Smooth muscle cell (in vitro differentiated cells): ENCODE data around the gene RIIAD1. TPM values are rescaled to one million over a fixed set of nuclear protein-coding genes. Genes with fewer than 3 reads are reported as not detected.

Source experiments
- DNase-seq: peaks from one replicate; lab custom pipeline; 2025; ENCODE audit not compliant: unreplicated experiment; lab: John Stamatoyannopoulos, UW
- H2AFZ ChIP-seq: fragments of 200-600 bp; sonication (generic); 2 replicates; pipeline ENCODE4 v1.6.0; 2016; ENCODE audit warnings: antibody characterized with exemption, low read depth, mild to moderate bottlenecking
- H3F3A ChIP-seq: fragments of 200-600 bp; sonication (generic); 2 replicates; pipeline ENCODE4 v1.6.0; 2017; ENCODE audit warnings: antibody characterized with exemption, low read depth
- H3K27ac ChIP-seq: fragments of 200-600 bp; sonication (generic); 2 replicates; pipeline ENCODE4 v1.5.1; 2016; ENCODE audit warnings: low read depth, mild to moderate bottlenecking
- H3K27me3 ChIP-seq: fragments of 200-600 bp; sonication (generic); 2 replicates; pipeline ENCODE4 v1.6.1; 2016; ENCODE audit warnings: low read depth, mild to moderate bottlenecking
- H3K36me3 ChIP-seq: fragments of 200-600 bp; sonication (generic); 2 replicates; pipeline ENCODE4 v1.5.1; 2016; ENCODE audit warnings: low read depth
- H3K4me1 ChIP-seq: fragments of 200-600 bp; sonication (generic); 2 replicates; pipeline ENCODE4 v1.5.1; 2016; ENCODE audit warnings: low read depth
- H3K4me2 ChIP-seq: fragments of 200-600 bp; sonication (generic); 2 replicates; pipeline ENCODE4 v1.6.0; 2016; ENCODE audit warnings: mild to moderate bottlenecking
- H3K4me3 ChIP-seq: fragments of 200-600 bp; sonication (generic); 2 replicates; pipeline ENCODE4 v1.5.1; 2016; ENCODE audit warnings: mild to moderate bottlenecking
- H3K79me2 ChIP-seq: fragments of 200-600 bp; sonication (generic); 2 replicates; pipeline ENCODE4 v1.6.0; 2016; ENCODE audit warnings: low read depth, mild to moderate bottlenecking
- H3K9ac ChIP-seq: fragments of 200-600 bp; sonication (generic); 2 replicates; pipeline ENCODE4 v1.6.0; 2016; ENCODE audit warnings: low read depth
- H3K9me3 ChIP-seq: fragments of 200-600 bp; sonication (generic); replicated peaks from 2 replicates; pipeline ENCODE4 v1.5.1; 2016; ENCODE audit warnings: low read depth
- H4K20me1 ChIP-seq: fragments of 200-600 bp; sonication (generic); 2 replicates; pipeline ENCODE4 v1.6.0; 2016; ENCODE audit warnings: low read depth
- WGBS: methylation state at CpG from one replicate; pipeline ENCODE4 v1.1.7; 2016; ENCODE audit warnings: low lambda C conversion rate; 5-methylcytosine and 5-hydroxymethylcytosine counted together
- polyA plus RNA-seq: library from polyadenylated mRNA; unstranded; fragments of >200 nt; fragmentation: Nextera tagmentation; extraction: Ambion mirVana; gene quantifications from 2 replicates; pipeline ENCODE4 v1.2.1, GENCODE V29; 2016
- total RNA-seq: library from RNA; depleted of rRNA; stranded (reverse); fragments of >200 nt; gene quantifications from 2 replicates; pipeline ENCODE4 v1.2.3, GENCODE V29; 2014
- TF ChIP-seq, protein P1 (sequence below): fragments of 200-600 bp; sonication (generic); IDR thresholded peaks from 2 replicates; pipeline ENCODE4 v1.5.1; 2017; ENCODE audit warnings: borderline replicate concordance, mild to moderate bottlenecking, antibody characterized with exemption; ENCODE audit not compliant: insufficient read depth, poor library complexity, severe bottlenecking

The RIIAD1 gene
- not detected in 2 replicates for total RNA-seq
- polyA plus RNA-seq: not detected in 2 replicates

GRCh38 chr1:151720974-151721787 lies at the start of gene RIIAD1:
RIIAD1 (plus strand) TSS chr1:151721522; CDS start chr1:151721537, 15 bp downstream.
- Histone ChIP-seq H3K79me2 (no peaks in the 10 kb centered on the region), H4K20me1 (no peaks in the 10 kb centered on the region), H3F3A (peaks cover 3% of the 10 kb centered on the region), H3K36me3 (no peaks in the 10 kb centered on the region), H3K27me3 (peaks cover 76% of the 10 kb centered on the region), H3K4me3 (peak within 1 kb of the TSS; percentile 51), H2AFZ (peak within 1 kb of the TSS; percentile 43), H3K4me2 (peak within 1 kb of the TSS; percentile 90), H3K4me1 (peaks cover 17% of the 10 kb centered on the region), H3K9ac (no peak within 1 kb of the TSS), H3K9me3 (no peaks in the 10 kb centered on the region), H3K27ac (no peak within 1 kb of the TSS)
- 20% methylated on average over 27 of the region's 44 CpGs for WGBS
- no peak for DNase-seq
- TF ChIP-seq, protein P1, sequence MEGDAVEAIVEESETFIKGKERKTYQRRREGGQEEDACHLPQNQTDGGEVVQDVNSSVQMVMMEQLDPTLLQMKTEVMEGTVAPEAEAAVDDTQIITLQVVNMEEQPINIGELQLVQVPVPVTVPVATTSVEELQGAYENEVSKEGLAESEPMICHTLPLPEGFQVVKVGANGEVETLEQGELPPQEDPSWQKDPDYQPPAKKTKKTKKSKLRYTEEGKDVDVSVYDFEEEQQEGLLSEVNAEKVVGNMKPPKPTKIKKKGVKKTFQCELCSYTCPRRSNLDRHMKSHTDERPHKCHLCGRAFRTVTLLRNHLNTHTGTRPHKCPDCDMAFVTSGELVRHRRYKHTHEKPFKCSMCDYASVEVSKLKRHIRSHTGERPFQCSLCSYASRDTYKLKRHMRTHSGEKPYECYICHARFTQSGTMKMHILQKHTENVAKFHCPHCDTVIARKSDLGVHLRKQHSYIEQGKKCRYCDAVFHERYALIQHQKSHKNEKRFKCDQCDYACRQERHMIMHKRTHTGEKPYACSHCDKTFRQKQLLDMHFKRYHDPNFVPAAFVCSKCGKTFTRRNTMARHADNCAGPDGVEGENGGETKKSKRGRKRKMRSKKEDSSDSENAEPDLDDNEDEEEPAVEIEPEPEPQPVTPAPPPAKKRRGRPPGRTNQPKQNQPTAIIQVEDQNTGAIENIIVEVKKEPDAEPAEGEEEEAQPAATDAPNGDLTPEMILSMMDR: no peak

DNA sequence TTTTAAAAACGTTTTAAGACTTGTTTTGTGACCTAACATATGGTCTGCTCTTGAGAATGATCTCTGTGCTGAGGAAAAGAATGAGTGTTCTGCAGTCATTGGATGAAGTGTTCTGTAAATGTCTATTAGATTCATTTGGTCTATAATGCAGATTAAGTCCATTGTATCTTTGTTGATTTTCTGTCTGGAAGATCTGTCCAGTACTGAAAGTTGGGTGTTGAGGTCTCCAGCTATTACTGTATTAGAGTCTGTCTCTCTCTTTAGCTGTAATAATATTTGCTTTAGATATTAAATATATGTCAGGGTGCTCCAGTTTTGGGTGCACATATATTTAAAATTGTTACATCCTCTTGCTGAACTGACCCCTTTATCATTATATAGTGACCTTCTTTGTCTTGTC lies 47.9 kb upstream of the RIIAD1 start:
- Histone ChIP-seq H3K79me2 (peaks cover 17% of the 10 kb centered on the region), H3K27ac (no peak overlapping the region), H3K4me2 (no peak overlapping the region), H3K4me1 (no peaks in the 10 kb centered on the region), H3K4me3 (no peak overlapping the region), H3F3A (no peaks in the 10 kb centered on the region), H2AFZ (no peak overlapping the region), H3K36me3 (peaks cover 16% of the 10 kb centered on the region), H3K9me3 (no peaks in the 10 kb centered on the region), H3K27me3 (no peaks in the 10 kb centered on the region), H3K9ac (no peak overlapping the region), H4K20me1 (peaks cover 11% of the 10 kb centered on the region)
- TF ChIP-seq, protein P1: no peak
- DNase-seq: no peak
- WGBS: 79% methylated on average over 1 of the region's 1 CpG

- peak overlapping the region; percentile 67 for H3K4me2 ChIP-seq
- peak overlapping the region; percentile 79 for H3K27ac ChIP-seq
- no peaks in the 10 kb centered on the region for H3K9me3 ChIP-seq
- 74% methylated on average over 4 of the region's 4 CpGs for WGBS
- no peak overlapping the region for H3K4me3 ChIP-seq
- peaks cover 4% of the 10 kb centered on the region for H3K36me3 ChIP-seq
- H3K27me3 ChIP-seq: no peaks in the 10 kb centered on the region
- TF ChIP-seq, protein P1: no peak
- no peak for DNase-seq
- H3K79me2 ChIP-seq: no peaks in the 10 kb centered on the region
- no peak overlapping the region for H3K9ac ChIP-seq
- peaks cover 5% of the 10 kb centered on the region for H3K4me1 ChIP-seq
- H4K20me1 ChIP-seq: no peaks in the 10 kb centered on the region
- H2AFZ ChIP-seq: no peak overlapping the region
- H3F3A ChIP-seq: no peaks in the 10 kb centered on the region
Measured at GRCh38 chr1:151680391-151680790, 40.9 kb upstream of the RIIAD1 start.
